ENCODE data around the gene BANK1. TPM values are rescaled to one million over a fixed set of nuclear protein-coding genes. Genes with fewer than 3 reads are reported as not detected.

BANK1 gene
- total RNA-seq, 2 experiments from 2014 or later: 0.24 to 0.29 TPM

- POLR2A ChIA-PET: no interaction called here
- Mint-ChIP-seq H3K9me3 (ENCODE audit: insufficient read depth) (peaks cover 12% of the 10 kb centered on the region), H3K27me3 (ENCODE audit: low read depth) (peaks cover 7% of the 10 kb centered on the region), H3K4me3 (no peak overlapping the region), H3K36me3 (ENCODE audit: low read depth) (no peaks in the 10 kb centered on the region), H3K27ac (no peak overlapping the region), H3K4me1 (ENCODE audit: low read depth) (no peaks in the 10 kb centered on the region)
- DNase-seq: no peak
- CTCF ChIA-PET: no interaction called here
- no peak for ATAC-seq
Measured at GRCh38 chr4:101824500-101824899, 34.0 kb downstream of the BANK1 start.

GRCh38 chr4:101825953-101826352 is 35.4 kb downstream of the BANK1 start:
- peaks cover 8% of the 10 kb centered on the region for H3K27me3 Mint-ChIP-seq (ENCODE audit: low read depth)
- H3K36me3 Mint-ChIP-seq (ENCODE audit: low read depth): no peaks in the 10 kb centered on the region
- no peak overlapping the region for H3K4me3 Mint-ChIP-seq
- CTCF ChIA-PET: no interaction called here
- DNase-seq: no peak
- no peak for ATAC-seq
- no peaks in the 10 kb centered on the region for H3K4me1 Mint-ChIP-seq (ENCODE audit: low read depth)
- H3K9me3 Mint-ChIP-seq (ENCODE audit: insufficient read depth): peaks cover 8% of the 10 kb centered on the region
- POLR2A ChIA-PET: no interaction called here
- H3K27ac Mint-ChIP-seq: no peak overlapping the region

DNA sequence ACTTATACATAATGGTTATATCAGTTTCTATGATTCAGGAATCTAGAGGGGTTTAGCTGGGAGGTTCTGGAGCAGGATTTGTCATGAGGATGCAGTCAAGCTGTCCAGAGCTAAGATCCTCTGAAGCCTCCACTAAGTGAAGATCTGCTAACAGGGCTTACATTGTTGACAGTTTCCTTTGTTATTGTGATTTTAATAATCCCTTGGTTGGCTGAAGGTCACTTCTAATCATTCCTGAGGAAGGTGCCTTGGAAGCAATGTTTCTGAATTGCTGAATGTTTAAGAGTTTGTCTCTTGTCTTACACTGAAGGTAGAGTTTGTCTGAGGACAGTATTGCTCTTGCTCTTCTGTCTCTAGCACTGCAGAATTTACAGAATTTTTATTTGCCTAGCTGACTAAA is 41.3 kb downstream of the BANK1 start:
- Mint-ChIP-seq H3K4me3 (no peak overlapping the region), H3K36me3 (ENCODE audit: low read depth) (no peaks in the 10 kb centered on the region), H3K9me3 (ENCODE audit: insufficient read depth) (no peaks in the 10 kb centered on the region), H3K27ac (no peak overlapping the region), H3K4me1 (ENCODE audit: low read depth) (no peaks in the 10 kb centered on the region), H3K27me3 (ENCODE audit: low read depth) (peaks cover 13% of the 10 kb centered on the region)
- POLR2A ChIA-PET: no interaction called here
- DNase-seq (no peak), ATAC-seq (no peak)
- CTCF ChIA-PET: no interaction called here

- ATAC-seq (no peak), DNase-seq (no peak)
- Mint-ChIP-seq H3K9me3 (ENCODE audit: insufficient read depth) (no peaks in the 10 kb centered on the region), H3K4me1 (ENCODE audit: low read depth) (no peaks in the 10 kb centered on the region), H3K27ac (no peak overlapping the region), H3K27me3 (ENCODE audit: low read depth) (peaks cover 13% of the 10 kb centered on the region), H3K36me3 (ENCODE audit: low read depth) (no peaks in the 10 kb centered on the region), H3K4me3 (no peak overlapping the region)
- ChIA-PET POLR2A (no interaction called here), CTCF (no interaction called here)
Measured at GRCh38 chr4:101833480-101833879, 43.0 kb downstream of the BANK1 start.

- no peak for DNase-seq
Measured at GRCh38 chr4:101835121-101835904, 44.8 kb downstream of the BANK1 start.

GRCh38 chr4:101843054-101843453 is 52.5 kb downstream of the BANK1 start:
- Mint-ChIP-seq H3K27me3 (ENCODE audit: low read depth) (no peaks in the 10 kb centered on the region), H3K4me1 (ENCODE audit: low read depth) (no peaks in the 10 kb centered on the region), H3K27ac (no peak overlapping the region), H3K36me3 (ENCODE audit: low read depth) (no peaks in the 10 kb centered on the region), H3K4me3 (no peak overlapping the region), H3K9me3 (ENCODE audit: insufficient read depth) (no peaks in the 10 kb centered on the region)
- CTCF ChIA-PET: no interaction called here
- ATAC-seq (no peak), DNase-seq (no peak)
- POLR2A ChIA-PET: no interaction called here

More at GRCh38 chr4:101835121-101835904, 44.8 kb downstream of the BANK1 start:
- ATAC-seq: no peak
- H3K27me3 Mint-ChIP-seq (ENCODE audit: low read depth): peaks cover 13% of the 10 kb centered on the region
- ChIA-PET POLR2A (interaction anchor here (0.5 kb wide), 1 partner anchor 775 kb away, joined by 3 read pairs; no protein-coding TSS in a partner anchor), CTCF (no interaction called here)
- H3K36me3 Mint-ChIP-seq (ENCODE audit: low read depth): no peaks in the 10 kb centered on the region
- H3K9me3 Mint-ChIP-seq (ENCODE audit: insufficient read depth): no peaks in the 10 kb centered on the region
- H3K4me3 Mint-ChIP-seq: no peak overlapping the region
- H3K27ac Mint-ChIP-seq: no peak overlapping the region
- no peaks in the 10 kb centered on the region for H3K4me1 Mint-ChIP-seq (ENCODE audit: low read depth)

- H3K27me3 Mint-ChIP-seq (ENCODE audit: low read depth): no peaks in the 10 kb centered on the region
- H3K4me3 Mint-ChIP-seq: no peak overlapping the region
- H3K27ac Mint-ChIP-seq: no peak overlapping the region
- ATAC-seq (no peak), DNase-seq (no peak)
- ChIA-PET CTCF (no interaction called here), POLR2A (no interaction called here)
- H3K36me3 Mint-ChIP-seq (ENCODE audit: low read depth): no peaks in the 10 kb centered on the region
- no peaks in the 10 kb centered on the region for H3K4me1 Mint-ChIP-seq (ENCODE audit: low read depth)
- no peaks in the 10 kb centered on the region for H3K9me3 Mint-ChIP-seq (ENCODE audit: insufficient read depth)
Measured at GRCh38 chr4:101846550-101846949, 56.0 kb downstream of the BANK1 start.

GRCh38 chr4:101850698-101851097 is 60.2 kb downstream of the BANK1 start:
- H3K4me1 Mint-ChIP-seq (ENCODE audit: low read depth): no peaks in the 10 kb centered on the region
- no peaks in the 10 kb centered on the region for H3K36me3 Mint-ChIP-seq (ENCODE audit: low read depth)
- no peak for ATAC-seq
- H3K27me3 Mint-ChIP-seq (ENCODE audit: low read depth): no peaks in the 10 kb centered on the region
- no peak for DNase-seq
- no peak overlapping the region for H3K4me3 Mint-ChIP-seq
- no peaks in the 10 kb centered on the region for H3K9me3 Mint-ChIP-seq (ENCODE audit: insufficient read depth)
- POLR2A ChIA-PET: no interaction called here
- CTCF ChIA-PET: no interaction called here
- no peak overlapping the region for H3K27ac Mint-ChIP-seq

DNA sequence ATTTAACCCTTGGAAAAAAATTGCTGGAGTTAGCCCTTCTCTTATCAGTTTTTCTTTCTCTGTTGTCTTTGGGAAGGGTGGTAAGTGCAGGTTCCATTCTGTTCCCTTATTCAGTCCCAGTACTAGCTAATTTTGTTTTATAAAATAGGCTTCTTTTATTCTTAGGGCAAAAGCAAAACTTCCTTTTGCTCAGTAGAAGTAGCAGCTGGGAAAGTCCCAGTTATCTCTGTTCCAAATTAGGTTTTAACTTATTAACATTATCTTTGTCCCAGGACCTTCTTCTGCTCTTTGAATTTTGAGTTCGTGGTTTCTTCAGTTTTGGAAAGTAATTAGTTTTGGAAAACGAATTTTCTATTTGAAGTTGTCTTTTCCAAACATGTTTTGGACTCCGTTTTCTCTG is 61.1 kb downstream of the BANK1 start:
- ChIA-PET CTCF (no interaction called here), POLR2A (no interaction called here)
- Mint-ChIP-seq H3K27ac (no peak overlapping the region), H3K4me1 (ENCODE audit: low read depth) (no peaks in the 10 kb centered on the region), H3K36me3 (ENCODE audit: low read depth) (no peaks in the 10 kb centered on the region), H3K4me3 (no peak overlapping the region), H3K27me3 (ENCODE audit: low read depth) (no peaks in the 10 kb centered on the region), H3K9me3 (ENCODE audit: insufficient read depth) (no peaks in the 10 kb centered on the region)
- no peak for DNase-seq
- ATAC-seq: no peak

DNA sequence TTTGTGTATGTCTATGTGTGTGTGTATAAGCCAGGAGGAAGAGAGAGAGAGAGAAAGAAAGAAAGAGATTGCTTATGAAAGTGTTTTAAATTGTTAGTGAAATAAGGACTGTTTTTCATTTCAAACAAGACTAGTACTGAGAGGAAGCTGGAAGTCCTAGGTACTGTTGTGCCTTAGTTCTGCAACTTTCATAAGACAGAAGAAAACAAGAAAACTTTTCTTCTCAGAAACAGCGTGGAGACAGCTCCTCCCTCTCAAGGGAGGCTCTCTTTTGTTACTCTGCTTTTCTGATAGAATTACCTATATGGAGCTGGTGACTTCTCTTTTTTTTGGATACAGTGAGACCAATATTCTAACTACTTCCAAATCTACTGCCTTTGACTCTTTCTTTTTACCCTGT is 62.5 kb downstream of the BANK1 start:
- Mint-ChIP-seq H3K27ac (no peak overlapping the region), H3K36me3 (ENCODE audit: low read depth) (no peaks in the 10 kb centered on the region), H3K4me1 (ENCODE audit: low read depth) (no peaks in the 10 kb centered on the region), H3K9me3 (ENCODE audit: insufficient read depth) (no peaks in the 10 kb centered on the region), H3K4me3 (no peak overlapping the region), H3K27me3 (ENCODE audit: low read depth) (no peaks in the 10 kb centered on the region)
- DNase-seq (no peak), ATAC-seq (no peak)
- CTCF ChIA-PET: no interaction called here
- POLR2A ChIA-PET: no interaction called here

- no peaks in the 10 kb centered on the region for H3K4me1 Mint-ChIP-seq (ENCODE audit: low read depth)
- no peak for DNase-seq
- no peak overlapping the region for H3K27ac Mint-ChIP-seq
Measured at GRCh38 chr4:101853691-101854090, 63.2 kb downstream of the BANK1 start.

DNA sequence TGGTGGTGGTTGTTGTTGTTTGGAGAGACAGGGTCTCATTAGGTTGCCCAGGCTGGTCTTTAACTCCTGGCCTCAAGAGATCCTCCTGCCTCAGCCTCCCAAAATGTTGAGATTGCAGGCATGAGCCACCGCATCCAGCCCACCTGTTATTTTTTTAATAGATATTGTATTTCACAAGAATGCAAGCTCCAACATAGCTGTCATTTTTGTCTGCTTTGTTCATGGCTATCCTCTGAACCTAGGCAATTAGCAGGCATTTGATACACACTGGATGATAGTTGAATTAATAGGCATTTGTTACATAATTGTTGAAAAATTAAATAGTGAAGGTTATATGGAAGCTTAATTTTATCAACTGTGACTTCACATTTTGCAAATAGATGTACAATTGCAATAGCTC is 64.7 kb downstream of the BANK1 start:
- no peak overlapping the region for H3K27ac Mint-ChIP-seq
- ChIA-PET POLR2A (no interaction called here), CTCF (no interaction called here)
- no peak overlapping the region for H3K4me3 Mint-ChIP-seq
- no peaks in the 10 kb centered on the region for H3K36me3 Mint-ChIP-seq (ENCODE audit: low read depth)
- H3K27me3 Mint-ChIP-seq (ENCODE audit: low read depth): no peaks in the 10 kb centered on the region
- no peaks in the 10 kb centered on the region for H3K9me3 Mint-ChIP-seq (ENCODE audit: insufficient read depth)
- H3K4me1 Mint-ChIP-seq (ENCODE audit: low read depth): no peaks in the 10 kb centered on the region
- DNase-seq (no peak), ATAC-seq (no peak)

More at GRCh38 chr4:101853691-101854090, 63.2 kb downstream of the BANK1 start:
- Mint-ChIP-seq H3K27me3 (ENCODE audit: low read depth) (no peaks in the 10 kb centered on the region), H3K4me3 (no peak overlapping the region), H3K36me3 (ENCODE audit: low read depth) (no peaks in the 10 kb centered on the region), H3K9me3 (ENCODE audit: insufficient read depth) (no peaks in the 10 kb centered on the region)
- ChIA-PET POLR2A (no interaction called here), CTCF (no interaction called here)
- no peak for ATAC-seq

- no peak overlapping the region for H3K27ac Mint-ChIP-seq
- POLR2A ChIA-PET: no interaction called here
Measured at GRCh38 chr4:101856149-101856548, 65.6 kb downstream of the BANK1 start.

More at GRCh38 chr4:101856149-101856548, 65.6 kb downstream of the BANK1 start:
- CTCF ChIA-PET: no interaction called here
- Mint-ChIP-seq H3K27me3 (ENCODE audit: low read depth) (peaks cover 5% of the 10 kb centered on the region), H3K36me3 (ENCODE audit: low read depth) (no peaks in the 10 kb centered on the region), H3K4me3 (no peak overlapping the region), H3K4me1 (ENCODE audit: low read depth) (no peaks in the 10 kb centered on the region), H3K9me3 (ENCODE audit: insufficient read depth) (no peaks in the 10 kb centered on the region)
- DNase-seq: no peak
- no peak for ATAC-seq
